GM19455 (cell line): ENCODE measurements around the gene ANXA9.

Experiments
- ATAC-seq: cut with Tn5 transposase; IDR thresholded peaks from one replicate; pipeline ENCODE4 v1.9.1; 2021; ENCODE audit not compliant: unreplicated experiment

The ANXA9 gene

DNA sequence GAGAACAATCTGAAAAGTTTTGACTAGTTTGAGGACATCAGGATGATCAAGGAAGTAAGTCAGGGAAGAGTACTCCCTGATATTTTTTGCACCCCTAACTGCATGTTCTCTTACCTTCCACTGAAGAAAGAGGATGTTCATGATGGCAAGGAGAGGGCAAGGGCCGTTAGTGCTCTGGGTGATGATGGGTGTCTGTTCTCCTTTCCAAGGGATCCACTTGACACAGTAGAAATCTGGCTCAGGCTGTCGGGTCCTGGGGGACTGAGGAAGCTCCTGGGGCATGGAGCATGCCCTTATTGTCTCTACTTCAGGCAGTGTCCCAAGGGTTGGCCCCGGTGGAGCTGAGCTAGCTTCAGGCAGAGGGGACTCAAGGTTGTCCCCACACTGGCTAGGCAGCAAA lies 20.0 kb downstream of the ANXA9 start:
- no peak for ATAC-seq

DNA sequence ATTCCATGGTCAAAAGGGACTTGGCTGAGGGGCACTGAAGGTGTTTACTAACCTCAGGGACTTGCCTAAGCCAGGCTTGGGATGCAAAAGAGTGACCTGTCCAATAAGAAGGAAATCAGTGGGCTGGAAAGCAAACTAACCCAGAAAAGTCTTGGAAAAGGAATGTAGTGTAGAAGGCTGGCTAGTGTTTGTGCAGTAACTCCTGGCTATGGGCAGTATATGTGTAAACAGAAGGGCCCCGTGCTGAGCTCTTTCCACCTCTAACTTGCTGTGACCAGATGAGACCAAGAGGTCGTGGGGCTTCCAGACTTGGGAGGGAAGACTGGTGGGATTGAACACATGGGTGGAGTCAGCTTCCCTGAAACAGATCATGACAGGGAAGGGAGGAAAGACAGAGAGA lies 20.5 kb downstream of the ANXA9 start:
- ATAC-seq: no peak

DNA sequence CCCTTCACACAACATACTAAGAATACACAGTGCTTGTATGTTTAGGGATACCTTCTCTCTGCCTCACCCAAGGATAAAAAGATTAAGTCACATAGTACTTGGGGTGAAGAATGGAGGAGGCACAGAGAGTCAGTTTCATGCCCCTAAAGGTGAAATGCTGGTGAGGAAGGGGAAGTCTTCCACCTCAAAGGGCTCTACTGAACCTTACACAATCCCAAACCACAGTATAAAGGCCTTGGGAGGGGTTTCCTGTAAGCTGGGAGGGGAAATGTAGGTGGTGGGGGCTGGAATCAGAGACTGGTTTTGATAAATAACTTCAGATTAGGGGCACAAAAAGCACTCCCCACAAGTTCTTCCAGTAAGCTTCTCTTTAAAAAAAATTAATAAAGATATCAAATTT lies 21.1 kb downstream of the ANXA9 start:
- ATAC-seq: no peak

DNA sequence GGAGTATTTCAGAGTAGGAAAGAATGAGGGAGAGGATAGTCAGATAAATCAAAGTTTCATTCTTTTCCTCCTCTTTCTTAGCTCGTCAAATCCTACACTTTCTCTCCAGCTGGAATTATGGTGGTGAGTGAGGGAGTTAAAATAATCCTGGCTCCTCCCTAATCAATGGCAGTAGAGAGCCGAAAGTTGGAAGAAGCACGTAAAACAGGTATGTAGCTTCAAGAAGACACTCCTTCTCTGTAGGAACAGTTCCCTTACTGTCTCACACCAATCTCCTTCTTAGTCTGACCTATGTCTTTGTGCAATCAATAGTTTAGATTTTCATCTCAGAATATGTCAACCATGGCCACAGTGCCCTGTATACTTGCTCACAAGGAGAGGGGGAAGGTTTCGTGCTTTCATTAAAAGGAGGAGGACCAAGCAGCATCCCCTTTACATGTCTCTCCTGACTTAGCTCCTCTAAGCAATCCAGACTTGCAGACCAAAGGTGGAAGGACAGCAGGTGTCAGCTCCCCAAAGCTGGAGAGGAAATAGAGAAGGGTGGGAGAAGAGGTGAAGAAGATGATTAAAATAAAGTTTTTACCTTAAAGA lies 23.7 kb downstream of the ANXA9 start:
- ATAC-seq: no peak

DNA sequence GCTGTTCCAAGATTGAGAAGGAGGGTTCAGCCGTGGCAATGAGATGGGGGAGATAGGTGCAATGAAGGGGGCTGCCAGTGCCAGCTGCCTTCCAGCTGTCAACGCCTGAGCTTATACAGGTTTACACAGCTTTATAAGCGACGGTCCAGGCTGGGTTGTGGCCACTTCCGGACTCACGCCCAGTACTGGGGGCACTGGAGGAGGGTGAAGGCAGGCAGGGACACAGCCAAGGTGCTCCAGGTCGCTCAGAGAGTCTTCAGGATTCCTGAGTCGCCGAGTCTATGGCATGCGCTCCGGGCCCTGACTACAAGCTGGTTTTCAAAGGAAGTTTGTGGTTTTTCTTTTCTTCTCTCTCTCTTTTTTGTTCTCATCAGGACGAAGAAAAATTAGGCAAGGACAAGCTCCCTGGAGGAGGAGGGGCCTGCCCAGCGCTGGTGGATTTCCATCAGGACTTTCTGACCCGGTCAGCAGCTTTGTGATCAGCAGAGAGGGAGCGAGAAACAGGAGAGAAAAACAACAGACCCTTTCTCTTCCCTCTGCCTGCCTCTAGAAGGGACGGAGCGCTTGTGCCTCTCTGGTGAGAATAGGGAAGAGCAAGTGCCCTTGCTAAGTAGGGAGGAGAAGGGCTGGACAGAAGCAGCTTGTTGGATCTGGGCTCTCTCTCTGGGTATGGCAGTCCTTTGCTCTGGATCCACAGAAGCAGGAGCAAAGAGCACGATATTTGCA lies 24.4 kb downstream of the ANXA9 start, which contains the start of gene MINDY1:
MINDY1 (minus strand) TSS at position 576 of the 726 bp plus-strand sequence. CDS start 4,285 bp downstream, outside the sequence.
- no peak for ATAC-seq

DNA sequence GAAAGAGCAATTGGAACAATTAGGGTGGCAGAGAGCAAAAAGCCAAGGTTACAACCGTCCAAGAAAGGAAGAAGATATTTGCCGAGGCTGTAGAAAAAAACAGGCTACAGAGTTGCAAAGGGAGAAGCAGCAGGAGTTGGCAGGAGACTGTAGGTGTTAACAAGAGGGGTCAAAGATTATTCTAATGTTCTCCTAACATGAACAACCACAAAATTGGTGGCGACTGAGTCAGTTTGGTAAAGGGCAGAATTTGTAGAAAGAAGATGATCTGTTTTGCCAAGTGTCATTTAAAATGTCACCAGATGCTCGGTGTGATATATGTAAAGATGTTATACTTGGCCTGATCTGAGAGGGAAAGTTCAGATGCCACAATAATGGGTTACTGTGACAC lies 25.8 kb downstream of the ANXA9 start:
- ATAC-seq: no peak

DNA sequence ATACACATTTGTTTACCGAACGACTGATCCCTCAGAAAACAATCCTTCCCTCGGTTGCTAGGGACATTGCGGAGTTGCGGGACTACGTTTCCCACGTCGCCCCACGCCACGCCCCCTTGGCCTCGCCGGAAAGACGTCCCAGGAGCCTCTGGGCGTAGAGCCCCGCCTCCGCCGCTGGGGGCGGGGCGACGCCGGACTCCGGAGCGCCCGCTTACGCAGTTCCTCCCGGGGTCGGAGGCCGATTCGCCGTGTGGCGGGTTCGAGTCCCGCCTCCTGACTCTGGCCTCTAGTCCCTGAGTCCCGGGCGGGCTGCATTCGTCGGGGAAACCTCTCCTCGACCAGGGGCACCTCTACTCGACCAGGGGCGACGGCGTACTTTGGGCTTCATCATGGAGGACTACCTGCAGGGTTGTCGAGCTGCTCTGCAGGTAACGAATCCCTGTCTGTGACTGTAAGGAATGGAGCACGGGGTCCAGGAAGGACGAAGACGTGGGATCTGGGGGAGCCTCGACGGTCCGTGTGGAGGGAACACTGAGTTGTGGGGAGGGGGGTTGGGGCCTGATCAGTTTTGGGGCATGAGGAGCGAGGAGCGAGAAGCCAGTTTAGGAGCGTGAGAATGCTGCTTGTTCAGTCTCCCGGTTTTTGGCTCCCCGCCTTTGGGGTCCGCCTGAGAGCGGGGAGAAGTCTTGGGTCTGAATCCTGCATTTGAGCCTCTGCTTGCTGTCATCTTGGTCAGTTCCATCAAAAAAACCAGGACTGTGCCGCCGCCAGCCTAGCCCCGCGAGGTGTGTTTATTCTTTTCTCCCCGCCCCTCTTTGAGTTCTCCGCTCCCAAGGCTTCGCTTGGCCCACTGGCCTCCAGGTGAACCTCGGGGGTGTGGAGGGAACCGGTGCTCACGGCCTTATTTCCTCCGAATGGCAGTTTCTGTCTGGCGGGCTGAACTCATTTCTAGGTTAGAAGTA lies 26.4 kb downstream of the ANXA9 start, which contains the start of gene PRUNE1:
PRUNE1 (plus strand) TSS at position 206 of the 962 bp plus-strand sequence; CDS start at position 390, 184 bp downstream.
- peak; percentile 80 for ATAC-seq

DNA sequence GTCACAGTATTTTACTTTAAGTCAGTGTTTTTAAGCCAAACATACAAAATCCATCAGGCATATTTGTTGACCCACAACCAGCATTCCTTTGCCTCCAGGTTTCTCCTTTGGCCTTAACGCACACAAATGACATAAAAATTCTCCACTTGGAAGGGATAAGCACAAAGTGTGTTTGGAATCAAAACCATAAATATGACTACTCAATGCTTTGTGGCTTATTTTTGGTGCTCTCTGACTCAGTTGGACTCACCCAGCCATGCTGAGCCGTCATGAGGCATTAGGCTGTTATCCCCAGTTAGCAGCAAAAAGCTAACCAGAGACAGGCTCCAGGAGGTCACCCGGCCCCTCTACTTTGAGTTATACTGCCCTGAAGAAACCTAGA lies 27.1 kb downstream of the ANXA9 start:
- ATAC-seq: no peak

DNA sequence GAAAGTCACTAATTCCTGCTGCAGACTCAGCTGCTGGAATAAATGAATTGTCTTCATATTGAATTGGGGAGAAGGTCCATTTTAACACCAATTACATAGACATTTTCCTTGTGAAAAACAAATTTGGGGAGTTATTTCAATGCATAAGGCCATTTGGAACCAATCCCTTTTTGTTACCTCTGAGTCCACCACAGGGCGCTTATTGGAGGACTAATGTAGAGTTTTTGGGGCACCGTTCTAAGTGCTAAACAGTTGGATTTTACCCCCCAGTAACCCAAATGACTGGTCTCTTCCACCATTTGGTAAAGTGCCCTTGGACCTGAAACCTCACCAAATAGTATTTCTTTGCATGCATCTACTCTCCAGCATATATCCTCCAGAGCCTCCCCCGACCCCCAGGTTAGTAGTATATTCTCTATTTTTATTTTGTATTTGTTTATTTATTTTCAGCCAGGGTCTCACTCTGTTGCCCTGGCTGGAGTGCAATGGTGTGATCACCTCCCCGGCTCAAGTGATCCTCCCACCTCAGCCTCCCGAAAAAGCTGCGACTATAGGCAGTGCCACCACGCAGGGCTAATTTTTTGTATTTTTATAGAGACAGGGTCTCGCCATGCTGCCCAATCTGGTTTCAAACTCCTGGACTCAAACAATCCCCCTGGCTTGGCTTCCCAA lies 27.7 kb downstream of the ANXA9 start:
- ATAC-seq: no peak

DNA sequence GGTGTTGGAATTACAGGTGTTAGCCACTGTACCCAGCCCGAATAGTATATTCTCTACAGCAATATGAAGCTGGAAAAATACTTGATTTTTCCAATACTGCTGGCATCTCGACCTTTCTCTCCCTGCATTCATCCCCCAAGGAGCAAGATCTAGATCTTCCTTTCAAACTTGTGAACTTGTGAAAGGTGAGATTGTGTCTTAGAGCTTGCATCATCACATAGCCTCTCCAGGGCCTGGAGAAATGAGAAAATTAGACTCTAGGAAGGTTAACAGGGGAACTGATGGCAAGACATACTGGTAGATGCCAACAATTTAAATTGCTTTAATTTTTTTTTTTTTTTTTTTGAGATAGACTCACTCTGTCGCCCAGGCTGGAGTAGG lies 28.2 kb downstream of the ANXA9 start:
- no peak for ATAC-seq

DNA sequence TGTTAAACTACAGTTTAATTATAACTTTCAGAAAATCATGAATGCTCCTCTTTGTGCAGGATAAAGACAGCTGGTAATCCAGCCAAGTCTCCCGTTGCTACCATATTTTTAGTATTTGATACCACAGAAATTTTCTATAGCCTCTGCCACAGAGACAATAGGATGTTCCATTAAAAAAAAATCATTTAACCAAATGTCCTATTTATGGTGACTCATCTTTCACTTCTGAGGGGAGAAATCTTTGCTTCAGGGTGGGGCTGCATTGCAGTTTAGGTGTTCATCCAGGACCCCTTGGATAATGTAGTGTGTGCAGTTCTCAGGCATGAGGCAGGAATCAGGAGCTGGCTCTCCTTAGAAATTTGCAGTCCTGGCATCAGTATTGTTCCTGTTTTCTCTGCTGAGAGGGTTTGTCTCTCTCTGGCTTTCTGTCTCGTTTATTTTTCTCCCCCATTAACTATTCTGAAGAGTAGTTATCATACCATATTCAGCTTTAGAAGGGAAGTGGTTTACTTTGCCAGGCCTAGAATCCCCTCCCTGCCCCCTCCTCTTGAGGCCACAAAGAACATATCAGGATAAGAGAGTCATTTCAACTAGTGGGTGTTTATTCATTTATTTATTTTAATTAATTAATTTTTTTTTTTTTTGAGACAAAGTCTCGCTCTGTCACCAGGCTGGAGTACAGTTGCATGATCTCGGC lies 29.2 kb downstream of the ANXA9 start:
- no peak for ATAC-seq

DNA sequence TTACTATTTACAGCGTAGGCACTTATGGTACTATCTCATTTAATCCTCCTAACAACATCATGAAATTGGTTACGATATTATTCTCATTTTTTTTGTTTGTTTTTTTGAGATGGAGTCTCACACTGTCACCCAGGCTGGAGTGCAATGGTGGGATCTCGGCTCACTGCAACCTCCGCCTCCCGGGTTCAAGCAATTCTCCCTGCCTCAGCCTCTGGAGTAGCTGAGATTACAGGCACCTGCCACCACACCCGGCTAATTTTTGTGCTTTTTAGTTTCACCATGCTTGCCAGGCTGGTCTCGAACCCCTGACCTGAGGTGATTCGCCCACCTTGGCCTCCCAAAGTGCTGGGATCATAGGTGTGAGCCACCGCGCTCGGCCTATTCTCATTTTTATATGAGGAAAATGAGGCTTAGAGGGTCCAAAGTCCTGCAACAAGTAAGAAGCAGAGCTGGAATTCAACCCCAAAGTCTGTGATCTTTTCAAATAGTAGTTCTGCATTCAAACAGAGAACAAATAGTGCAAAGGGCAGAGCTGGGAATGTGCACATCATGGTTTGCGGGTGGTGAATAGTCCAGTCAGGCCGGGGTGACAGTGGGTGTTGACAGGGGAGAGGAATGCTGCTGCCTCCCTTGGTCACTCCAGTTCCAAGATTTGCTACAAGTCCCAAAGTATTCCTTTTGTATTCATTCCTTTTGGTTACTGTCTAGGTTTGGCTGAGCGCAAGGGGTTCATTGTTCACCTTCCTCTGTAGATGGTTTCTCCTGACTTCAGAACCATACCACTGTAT lies 30.8 kb downstream of the ANXA9 start:
- ATAC-seq: no peak

DNA sequence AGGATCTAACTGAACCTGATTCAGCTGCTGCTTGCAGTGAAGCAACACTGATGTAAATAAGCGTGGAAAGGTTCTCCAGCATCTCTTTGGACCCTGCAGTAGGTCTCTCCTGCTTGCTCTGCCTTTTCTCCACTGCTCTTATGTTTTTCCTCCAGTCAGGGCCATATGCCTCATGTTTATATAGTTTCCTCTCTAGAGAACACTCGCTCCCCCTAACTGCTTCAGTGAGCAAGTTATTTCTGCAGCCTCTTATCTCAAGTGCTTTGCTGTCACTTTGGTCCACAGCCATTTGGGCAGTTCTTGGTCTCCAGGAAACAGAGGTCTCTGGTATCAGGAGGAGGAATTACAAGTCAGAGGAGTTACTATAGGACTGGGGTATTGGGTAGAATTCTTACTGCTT lies 31.4 kb downstream of the ANXA9 start:
- ATAC-seq: no peak

DNA sequence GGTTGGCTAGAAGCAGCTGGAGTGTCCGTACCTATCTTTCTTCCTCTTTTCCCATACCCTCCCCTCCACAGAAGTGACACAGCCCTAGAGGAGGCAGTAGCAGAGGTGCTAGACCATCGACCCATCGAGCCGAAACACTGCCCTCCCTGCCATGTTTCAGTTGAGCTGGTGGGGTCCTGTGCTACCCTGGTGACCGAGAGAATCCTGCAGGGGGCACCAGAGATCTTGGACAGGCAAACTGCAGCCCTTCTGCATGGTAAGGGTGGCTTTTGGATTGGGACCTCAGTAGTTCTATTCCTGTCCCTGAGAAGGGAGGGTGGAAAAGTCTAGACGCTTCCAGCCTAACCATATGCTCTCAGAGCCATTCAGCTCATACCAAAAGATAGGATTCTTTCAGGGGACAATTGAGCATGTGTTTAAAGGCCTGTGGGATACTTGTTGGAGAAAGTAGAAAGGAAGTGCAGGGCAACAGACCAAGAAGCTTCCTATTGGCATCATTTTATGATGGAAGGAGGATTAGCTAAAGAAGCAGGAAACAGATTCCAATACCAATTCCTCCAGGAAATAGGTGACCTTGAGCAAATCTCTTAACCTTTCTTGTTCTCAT lies 42.6 kb downstream of the ANXA9 start:
- no peak for ATAC-seq

DNA sequence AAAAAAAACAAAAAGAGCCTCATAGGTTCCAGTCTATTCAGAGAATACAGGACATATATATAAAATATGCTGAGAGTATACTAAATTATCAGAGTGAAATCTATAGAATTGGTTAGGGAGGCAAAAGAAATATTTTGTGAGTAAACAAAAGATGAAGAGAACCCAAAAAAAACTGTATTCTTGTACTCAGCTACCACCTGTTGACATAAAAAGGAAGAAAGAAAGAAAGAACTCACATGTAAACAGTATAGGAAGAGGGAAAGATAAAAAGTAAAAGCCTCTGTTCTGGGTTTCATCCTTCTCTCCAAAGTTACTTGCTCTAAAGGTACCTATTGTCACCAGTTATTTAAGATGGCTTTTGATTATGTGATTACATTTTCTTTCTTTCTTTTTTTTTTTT lies 44.4 kb downstream of the ANXA9 start:
- ATAC-seq: no peak

DNA sequence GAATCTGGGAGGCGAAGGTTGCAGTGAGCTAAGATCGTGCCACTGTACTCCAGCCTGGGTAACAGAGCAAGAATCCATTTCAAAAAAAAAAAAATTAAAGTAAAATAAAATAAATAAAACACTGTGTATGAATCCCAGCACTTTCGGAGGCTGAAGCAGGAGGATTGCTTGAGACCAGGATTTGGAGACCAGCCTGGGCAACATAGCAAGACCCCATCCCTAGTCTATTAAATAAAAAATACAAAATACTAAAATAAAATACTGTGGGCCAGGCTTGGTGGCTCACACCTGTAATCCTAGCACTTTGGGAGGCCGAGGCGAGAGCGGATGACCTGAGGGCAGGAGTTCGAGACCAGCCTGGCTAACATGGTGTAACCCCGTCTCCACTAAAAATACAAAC lies 50.1 kb downstream of the ANXA9 start:
- no peak for ATAC-seq

DNA sequence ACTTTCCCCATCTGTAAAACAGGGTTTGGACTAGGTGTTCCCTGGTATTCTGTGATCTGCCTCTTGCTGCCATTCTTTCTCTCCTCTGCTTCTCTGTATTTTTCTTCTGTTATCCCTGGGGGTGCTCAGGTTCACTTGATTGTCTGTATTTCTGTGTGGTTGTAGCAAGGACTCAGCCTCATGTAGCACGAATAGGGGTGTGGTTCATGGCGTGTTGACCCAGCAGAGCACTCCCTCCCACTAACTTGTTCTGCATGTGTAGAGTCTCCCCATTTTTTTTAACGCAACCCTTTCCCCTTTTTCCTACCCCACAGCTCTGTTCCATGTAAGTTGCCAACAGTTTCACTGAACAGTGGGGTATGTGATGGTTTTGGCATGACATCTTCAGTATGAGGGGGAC lies 53.1 kb downstream of the ANXA9 start:
- no peak for ATAC-seq

DNA sequence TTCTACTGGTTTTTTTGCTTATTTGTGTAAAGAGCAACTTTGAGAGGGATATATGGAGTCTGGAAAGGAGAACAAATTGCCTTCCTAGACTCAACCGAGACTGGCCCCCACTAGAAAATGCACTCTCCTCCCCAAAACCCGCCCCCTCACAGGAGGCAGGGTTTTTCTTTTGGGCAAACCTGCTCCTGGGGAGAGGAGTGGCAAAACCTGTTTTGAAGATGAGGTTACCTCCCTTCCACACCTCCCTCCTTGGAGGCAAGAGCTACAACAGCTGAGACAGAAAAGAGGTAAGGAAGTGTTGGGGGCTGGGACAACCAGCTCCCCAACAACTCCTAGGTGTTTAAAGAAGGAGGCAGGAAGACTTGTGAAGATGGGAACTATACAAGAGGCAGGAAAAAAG lies 54.3 kb downstream of the ANXA9 start, which contains the start of gene BNIPL:
BNIPL (plus strand) TSS at position 231 of the 400 bp plus-strand sequence; CDS start at position 371, 140 bp downstream.
- no peak for ATAC-seq

DNA sequence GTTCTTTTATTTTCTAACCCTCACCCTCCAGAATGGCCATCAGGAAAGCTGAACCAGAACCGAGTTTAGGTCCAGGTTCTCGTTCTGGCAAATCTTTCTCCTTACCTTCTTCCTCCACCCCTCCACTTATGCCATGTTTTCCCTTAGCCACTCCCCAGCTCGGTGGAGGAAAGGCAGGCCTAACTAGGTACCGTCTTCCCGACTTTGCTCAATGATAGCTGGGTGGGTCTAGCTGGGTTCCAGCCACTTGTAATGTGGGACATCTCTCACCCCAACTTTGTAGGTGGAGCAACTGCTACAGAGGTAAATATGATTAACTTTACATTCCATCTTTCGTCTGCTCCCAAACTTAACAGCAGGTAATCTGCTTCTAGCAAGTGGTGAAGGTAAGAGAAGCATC lies 54.9 kb downstream of the ANXA9 start:
- ATAC-seq: no peak
